ENCODE data around the gene FMN1. TPM values are rescaled to one million over a fixed set of nuclear protein-coding genes. Genes with fewer than 3 reads are reported as not detected.

The FMN1 gene, protein sequence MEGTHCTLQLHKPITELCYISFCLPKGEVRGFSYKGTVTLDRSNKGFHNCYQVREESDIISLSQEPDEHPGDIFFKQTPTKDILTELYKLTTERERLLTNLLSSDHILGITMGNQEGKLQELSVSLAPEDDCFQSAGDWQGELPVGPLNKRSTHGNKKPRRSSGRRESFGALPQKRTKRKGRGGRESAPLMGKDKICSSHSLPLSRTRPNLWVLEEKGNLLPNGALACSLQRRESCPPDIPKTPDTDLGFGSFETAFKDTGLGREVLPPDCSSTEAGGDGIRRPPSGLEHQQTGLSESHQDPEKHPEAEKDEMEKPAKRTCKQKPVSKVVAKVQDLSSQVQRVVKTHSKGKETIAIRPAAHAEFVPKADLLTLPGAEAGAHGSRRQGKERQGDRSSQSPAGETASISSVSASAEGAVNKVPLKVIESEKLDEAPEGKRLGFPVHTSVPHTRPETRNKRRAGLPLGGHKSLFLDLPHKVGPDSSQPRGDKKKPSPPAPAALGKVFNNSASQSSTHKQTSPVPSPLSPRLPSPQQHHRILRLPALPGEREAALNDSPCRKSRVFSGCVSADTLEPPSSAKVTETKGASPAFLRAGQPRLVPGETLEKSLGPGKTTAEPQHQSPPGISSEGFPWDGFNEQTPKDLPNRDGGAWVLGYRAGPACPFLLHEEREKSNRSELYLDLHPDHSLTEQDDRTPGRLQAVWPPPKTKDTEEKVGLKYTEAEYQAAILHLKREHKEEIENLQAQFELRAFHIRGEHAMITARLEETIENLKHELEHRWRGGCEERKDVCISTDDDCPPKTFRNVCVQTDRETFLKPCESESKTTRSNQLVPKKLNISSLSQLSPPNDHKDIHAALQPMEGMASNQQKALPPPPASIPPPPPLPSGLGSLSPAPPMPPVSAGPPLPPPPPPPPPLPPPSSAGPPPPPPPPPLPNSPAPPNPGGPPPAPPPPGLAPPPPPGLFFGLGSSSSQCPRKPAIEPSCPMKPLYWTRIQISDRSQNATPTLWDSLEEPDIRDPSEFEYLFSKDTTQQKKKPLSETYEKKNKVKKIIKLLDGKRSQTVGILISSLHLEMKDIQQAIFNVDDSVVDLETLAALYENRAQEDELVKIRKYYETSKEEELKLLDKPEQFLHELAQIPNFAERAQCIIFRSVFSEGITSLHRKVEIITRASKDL (N-terminal part only)
- polyA plus RNA-seq (ENCODE audit: insufficient read depth in 1 of 5, insufficient read length in 5 of 5, low replicate concordance in 1 of 5), result 1 to 10 TPM; 3.1 to 9.4 (median 6.8) TPM
- long read RNA-seq, donor 1, result 0 reads
- long read RNA-seq, donor 2, result 0 reads
- long read RNA-seq, donor 3, result 0 reads
- long read RNA-seq, donor 4, result 0 reads
- long read RNA-seq, donor 5, result 0 reads
- long read RNA-seq, donor 6, full-length matches to known transcripts, result 1 of 1 reads
- long read RNA-seq, donor 6, partial matches to known transcripts, result 0 of 1 reads
- long read RNA-seq, donor 6, other reads (novel, unspliced or antisense), result 0 of 1 reads
- long read RNA-seq, donor 7, full-length matches to known transcripts, result 1 of 1 reads
- long read RNA-seq, donor 7, partial matches to known transcripts, result 0 of 1 reads
- long read RNA-seq, donor 7, other reads (novel, unspliced or antisense), result 0 of 1 reads
- long read RNA-seq, donor 8, result 0 reads

DNA sequence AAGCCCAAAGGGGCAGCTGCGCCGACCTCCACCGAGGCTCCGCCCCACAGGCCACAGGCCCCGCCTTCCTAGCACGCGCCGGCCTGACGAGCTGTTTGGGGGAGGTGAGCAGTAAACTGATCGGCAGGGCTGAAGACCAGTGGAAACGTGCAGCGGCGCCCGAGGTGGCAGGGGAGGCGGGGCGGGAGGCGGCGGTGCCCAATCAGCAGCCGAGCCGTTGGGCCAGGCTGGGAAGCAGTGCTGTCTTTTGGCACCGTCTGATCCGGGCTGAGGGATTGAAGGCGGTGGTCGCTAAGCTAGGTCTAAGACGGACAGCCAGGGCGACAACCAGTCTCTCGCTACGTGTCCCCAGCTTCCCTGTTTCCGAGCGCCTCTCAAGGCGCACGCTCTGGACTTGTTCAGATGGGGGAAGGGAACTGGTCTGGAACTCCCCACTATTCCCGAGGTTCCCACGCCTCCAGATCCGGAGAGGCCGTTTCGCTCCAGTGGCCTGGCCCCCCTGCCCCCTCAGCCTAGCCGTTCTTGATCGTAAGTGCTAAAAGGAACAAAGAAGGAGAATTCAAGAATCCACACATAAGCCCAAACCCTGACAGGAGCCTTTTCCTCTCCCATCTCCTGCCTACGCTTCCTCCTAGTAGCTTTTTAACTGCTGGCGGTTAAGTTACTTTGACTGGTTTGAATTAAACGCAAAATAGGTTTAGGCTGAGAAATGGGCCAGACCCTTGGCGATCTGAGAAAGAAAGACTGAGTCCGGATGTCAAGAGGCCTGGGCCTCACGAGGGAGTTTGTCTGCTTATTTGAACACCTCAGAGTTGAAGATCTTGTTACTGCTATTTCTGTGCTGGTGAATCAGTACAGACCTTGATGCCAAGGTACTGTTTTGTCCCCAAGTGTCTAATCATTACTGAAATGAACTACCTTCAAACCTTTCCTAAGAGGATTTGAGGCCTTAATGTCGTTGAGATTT is at the start of gene FMN1:
TSS of gene FMN1 (minus strand) at position 11 of the 967 bp plus-strand sequence. CDS start 39,800 bp downstream, outside the sequence.
- DNase-seq, result peak; percentile 84 to 87

DNA sequence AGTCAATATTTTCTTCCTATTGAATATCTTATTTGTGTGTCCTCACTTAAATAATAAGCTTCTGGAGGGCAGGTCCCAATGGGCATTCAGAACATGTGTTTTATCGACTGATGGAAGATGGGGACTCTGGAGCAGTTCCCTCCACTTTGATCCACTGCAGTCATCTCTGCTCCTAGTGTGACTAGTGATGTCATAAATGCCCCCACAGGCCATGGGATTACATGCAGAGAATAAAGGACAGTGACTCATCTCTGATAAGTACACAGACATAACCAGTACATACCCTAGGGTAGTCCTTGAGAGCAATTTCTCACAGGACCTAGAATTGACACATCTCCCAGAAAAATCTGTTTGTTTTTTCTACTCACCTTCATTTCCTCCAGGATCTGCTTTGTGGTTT is 49.4 kb upstream of the FMN1 start:
- no peak for DNase-seq

DNA sequence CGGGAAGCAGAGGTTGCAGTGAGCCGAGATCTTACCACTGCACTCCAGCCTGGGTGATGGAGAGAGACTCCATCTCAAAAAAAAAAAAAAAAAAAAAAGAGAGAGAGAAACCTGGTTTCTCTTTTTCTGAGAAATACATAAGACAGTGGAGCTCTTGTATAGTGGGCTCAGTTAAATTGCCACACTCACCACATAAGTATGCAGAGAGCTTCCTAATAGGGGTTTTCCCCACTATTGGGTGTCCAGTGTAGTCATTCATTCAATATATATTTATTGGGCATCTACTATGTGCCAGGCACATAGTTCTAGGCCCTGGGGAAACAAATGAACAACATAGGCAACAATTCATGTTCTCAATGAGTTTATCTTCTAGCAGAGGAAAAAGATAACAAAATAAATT is 48.9 kb upstream of the FMN1 start:
- no peak for DNase-seq

DNA sequence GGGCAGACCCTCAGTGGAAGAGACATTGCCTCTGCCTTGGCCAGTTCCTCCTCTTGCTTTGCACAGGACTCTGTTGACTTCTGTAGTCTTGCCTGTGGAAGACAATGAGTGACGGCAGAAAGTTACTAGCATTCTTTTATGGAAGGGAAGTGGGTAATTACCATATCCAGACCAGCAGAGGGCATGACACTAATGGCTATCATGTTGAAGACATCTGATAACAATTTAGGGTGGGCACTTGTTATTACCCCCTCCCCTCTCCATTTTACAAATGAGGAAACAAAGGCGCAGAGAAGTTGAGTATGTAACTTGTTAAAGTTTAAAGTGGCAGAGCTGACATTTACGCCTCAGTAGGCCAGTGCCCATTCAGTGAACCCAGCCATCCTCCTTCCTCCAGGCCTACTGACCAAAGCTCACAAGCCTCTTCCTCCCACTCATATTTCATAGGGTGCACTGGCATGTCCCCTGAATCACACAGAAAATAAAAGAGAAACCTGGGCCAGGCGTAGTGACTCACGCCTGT is 48.2 kb upstream of the FMN1 start:
- DNase-seq, result peak in 1 of 2 donors; percentile 4

DNA sequence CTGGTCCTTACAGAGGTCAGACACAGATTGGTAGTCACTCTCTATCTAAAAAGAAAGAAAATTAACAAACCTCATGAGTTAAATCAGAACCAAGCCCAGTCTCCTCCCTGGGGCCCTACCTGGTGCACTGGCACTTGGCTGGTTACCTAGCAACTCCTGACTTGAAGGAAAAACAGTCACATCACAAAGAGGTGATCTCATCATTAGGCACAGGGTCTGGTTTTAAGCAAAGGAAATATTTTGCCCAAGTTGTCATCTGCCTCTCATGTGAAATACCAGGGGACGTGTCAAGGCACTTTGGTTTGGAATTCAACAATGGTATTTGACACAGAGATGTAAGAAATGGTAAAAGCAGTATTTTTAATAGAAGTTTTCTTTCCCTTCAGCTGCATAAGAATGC is 47.7 kb upstream of the FMN1 start:
- DNase-seq, result peak; percentile 22 to 23

DNA sequence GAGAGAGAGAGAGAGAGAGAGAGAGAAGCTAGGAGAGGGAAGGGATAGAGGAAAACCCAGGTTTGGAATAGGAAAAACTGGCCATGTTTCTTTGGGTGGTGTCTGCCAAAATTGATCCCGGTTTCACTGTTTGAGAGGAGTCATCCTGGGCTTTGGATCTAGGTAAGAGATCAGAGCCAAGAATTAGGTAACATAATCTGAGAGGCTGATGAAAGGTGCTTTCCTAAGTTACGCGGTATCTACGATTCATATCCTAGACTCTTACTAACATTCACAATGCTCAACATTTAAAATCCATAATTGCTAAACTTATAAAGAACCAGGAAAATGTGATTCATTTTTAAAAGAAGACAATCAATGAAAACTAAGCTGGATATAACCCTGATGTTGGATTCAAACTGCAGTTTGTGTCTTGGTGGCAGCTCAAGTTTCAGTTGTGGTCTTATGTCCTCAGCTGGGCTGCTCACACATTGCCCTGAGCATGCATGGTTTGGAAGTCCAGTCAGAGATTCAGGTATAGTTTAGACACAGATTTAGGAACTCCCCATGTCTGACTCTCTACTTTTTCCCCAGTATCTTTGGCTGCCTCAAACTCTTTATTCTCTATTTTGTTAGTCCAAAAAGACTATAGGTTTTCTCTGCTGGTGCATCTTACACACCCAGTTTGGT is 42.5 kb upstream of the FMN1 start:
- DNase-seq, result no peak

DNA sequence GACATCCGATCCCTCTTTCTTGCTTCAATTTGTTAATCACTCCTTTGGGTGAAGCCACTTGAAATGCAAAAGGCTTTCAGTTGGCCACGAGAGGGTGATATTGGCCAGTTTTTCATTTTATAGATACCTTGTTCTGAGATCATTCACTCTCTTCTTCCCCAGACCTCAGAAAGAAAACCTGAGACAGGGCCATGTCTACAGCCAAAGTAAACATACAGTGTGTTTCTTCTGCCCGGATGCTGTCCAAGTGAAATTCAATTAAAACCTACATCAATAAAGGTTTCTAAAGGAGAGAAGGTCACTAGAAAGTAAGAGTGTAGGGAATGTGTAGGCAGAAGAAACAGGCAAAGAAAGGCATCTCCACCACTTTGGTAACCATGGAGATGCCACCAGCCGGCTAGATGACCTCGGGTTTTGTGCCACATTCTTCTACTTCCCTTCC is 39.5 kb upstream of the FMN1 start:
- DNase-seq, result no peak

DNA sequence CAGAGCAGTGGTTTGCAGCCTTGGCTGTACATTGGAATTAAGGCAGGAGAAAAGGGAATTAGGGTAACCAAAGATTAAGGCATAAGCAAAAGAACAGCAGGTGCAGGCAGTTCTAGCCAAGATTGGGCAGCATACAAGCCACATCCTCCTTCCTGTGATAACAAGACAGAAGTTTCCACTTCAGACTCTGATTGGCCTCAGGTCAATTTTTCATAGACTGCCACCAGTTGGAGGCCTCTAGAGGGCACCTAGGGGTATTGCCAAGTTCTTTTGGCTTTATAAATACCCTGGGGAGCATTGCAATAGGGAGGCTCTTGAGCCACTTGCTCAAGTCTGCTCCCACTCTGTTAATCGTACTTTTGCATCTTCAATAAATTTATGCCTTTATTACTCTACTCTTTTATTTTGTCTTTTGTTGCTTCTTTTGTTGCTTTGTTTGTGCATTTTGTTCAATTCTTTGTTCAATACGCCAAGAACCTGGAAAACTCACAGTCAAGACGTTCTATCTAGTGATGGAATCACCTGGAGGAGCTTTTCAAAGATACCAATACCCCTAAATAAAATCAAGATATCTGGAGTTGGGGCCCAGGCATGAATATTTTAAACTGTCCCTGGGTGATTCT is 32.2 kb upstream of the FMN1 start:
- no peak for DNase-seq

DNA sequence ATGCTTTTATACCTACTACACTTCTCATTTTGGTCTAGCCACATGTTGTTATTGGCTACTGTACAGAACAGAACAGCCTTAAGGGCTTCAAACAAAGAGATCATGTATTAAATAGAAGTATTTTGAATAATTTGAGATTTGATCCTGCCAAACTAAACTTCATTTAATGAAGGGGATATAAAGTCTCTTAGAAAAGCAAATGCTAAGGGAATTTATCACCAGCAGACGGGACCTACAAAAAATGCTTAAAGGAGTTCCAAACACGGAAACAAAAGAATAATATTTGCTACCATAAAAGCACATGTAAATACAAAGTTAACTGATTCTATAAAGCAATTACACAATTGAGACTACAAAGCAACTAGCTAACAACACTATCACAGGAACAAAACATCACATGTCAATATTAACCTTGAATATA is 23.6 kb upstream of the FMN1 start:
- DNase-seq, result no peak

DNA sequence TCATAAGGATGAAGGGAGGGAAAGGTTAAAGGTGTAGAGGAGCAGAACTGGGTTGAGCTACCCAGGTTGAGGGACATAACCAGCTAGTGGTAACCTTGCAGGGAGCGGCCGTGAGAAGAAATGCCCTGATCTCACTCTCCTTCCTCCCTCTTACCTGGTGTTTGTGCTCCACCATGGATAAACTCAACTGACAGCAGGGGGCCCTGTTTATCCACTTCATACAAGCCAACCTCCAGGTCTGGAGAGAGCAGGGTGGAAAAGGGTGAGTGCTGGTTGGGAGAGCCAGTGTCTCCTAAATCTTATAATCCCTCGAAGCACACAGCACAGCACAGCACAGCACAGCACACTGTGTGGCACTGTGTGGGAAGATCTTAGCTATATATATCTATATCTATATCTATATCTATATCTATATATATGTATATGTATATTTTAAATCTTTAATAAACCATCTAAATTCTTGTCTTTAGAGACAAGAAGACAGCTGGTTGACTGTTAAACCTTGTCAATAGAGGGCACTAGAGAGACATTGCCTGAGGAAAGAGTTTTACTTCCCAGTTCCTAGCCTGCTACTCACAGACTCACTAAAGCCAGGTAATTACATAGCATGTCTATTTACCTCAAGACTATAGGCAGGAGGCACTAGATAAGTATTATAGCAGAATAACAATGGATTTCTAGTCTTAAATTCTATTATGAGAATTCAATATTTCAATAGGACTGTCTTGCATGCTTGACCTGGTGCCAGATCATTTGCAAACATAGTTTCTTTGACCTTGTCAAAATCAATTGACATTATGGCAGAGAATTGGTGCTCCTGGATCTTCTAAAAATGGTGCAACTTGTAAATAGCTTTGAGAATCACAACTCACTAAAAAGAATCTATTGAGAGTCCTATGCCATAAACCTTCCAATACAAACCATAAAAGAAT is 21.7 kb upstream of the FMN1 start:
- DNase-seq, result no peak

DNA sequence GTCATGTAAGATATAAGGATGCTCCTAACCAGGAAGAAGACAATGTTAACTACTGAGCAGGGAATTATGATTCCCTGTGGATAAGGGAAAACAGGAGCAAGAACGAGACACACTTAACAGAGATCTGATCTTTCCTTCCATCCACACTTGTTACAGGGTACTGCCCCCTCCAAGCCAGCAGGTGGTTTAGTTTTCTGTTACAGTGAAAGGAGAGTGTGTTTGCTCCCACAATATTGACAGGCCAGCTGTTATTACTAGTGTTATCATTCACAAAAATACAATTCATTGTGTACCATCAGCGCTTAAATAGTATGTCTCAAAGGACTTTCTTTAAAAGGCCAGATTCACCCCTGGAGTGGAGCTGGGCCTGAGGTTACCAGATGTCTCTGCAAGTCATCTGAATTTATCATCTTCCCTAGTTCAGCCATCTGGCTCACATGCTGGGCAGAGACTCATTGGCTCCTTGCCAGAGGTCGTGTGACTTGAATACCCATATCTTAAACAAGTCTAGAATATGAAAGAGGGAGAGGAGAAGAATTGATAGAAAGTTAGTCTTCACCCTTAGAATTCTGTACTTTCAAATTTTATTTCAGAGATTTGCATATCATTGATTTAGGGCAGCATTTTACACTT is 16.8 kb upstream of the FMN1 start:
- DNase-seq, result no peak

DNA sequence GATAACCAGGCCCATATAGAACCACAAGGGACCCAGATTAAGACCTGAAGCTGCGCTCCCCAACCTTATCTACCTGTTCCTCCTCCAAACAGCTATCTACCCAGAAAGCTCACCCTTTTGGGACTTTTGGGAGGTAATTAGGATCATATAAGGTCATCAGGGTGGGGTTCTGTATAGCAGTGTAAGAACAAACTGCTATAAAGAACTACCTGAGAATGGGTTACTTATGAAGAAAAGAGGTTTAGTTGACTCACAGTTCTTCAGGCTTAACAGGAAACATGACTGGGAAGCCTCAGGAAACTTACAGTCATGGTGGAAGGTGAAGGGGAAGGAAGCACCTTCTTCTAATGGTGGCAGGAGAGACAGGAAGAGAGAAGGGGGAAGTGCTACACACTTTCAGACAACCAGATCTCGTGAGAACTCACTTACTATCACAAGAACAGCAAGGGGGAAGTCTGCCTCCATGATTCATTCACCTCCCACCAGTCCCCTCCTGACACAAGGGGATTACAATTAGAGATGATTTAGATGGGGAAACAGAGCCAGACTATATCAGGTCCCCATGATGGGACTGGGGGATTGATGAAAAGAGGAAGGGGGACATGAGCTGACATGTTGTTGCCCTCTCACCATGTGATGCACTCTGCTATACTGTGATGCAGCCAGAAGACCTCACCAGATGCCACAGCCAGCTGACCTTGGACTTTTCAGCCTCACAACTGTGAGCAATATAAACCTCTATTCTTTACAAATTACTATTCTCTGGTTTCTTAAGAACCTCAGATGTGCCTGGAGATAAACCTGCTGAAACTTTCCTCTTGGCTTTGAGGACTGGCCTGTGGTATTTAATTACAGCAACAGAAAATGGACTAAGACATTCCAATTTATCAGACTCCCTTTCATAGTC is 15.3 kb upstream of the FMN1 start:
- DNase-seq, result no peak

DNA sequence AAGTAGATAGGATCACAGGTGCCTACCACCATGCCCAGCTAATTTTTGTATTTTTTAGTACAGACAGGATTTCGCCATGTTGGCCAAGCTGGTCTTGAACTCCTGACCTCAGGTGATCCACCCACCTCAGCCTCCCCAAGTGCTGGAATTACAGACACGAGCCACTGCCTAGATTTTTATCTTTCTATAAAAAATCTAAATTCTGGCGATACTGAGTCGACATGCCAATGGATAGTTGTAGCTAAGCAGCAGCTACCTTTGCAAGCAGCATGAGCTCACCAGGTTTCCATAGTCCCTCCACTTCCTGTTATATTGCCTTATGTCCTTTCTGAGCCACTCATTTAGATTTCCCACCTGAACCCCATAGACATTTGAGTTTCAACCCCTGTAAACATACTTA is 13.1 kb upstream of the FMN1 start:
- no peak for DNase-seq

DNA sequence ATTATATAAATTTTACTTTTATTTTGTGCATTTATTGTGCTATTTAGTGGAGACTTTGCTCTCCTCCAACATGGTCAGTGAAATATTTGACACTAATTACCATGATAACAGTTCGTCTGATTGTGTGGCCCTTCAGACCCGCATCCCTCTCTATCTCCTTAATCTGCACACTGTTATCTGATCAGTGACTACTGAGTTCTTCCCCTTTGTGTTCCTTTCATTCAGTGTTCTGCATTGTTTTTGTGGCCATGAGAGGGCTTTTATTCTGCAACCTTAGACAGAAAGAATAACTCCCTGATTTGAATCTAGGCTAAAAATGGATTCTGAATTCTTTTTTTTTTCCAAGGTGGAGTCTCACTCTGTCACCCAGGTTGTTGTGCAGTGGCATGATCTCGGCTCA is 11.9 kb upstream of the FMN1 start:
- no peak for DNase-seq

DNA sequence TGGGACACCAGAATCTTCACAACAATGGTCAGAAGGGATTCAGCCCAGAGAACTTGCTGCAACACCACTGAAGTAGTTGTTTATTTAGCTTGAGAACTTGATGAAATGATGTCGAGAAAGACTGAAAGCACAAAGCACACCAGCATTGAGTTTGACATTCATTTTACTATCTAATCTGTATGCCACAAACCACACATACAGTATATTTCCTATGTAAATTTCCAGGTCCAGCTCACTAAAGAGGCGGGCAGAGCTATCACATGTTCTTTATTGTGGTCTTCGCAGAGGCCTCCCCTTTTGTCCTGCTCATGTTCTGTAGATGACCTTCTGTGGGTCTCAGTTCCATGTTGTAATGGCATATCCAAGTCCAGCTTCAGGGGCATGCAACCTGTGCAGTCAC is 10.4 kb upstream of the FMN1 start:
- no peak for DNase-seq

DNA sequence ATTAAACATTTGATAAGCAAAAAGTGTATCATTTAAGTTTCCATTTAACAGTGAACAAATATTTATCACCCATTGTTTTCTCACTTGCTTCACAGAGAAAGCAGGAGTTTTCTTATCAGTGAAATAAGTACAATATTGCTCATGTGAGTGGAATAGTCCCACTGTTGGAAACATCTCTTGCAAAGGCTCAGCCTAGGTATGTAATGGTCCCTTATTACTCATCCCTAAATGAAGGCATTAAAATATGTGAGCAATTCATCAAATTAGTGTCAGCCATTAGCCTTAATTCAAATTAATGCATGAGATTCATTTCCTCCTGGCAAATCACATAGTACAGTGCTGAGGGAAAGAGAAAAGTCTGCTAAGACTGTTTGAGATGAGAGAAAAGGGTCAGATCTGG is 9.6 kb upstream of the FMN1 start:
- no peak for DNase-seq
